CD8-positive, alpha-beta memory T cell (primary cell): Measurements from ENCODE around the gene SLC12A7. TPM values are rescaled to one million over a fixed set of nuclear protein-coding genes. Genes with fewer than 3 reads are reported as not detected.

ENCODE experiments used
- CTCF ChIA-PET: fragments of 350-600 bp; sonication (Branson Sonifier 250); formaldehyde crosslinking; loops from one replicate; lab custom pipeline; 2021; ENCODE audit warnings: antibody characterized with exemption; lab: Charles Lee
- POLR2A ChIA-PET: fragments of 350-600 bp; sonication (Branson Sonifier 250); formaldehyde crosslinking; loops from one replicate; lab custom pipeline; 2021; ENCODE audit warnings: antibody characterized with exemption; lab: Charles Lee
- DNase-seq, 5 donors: peaks; one replicate each; pipeline versions ENCODE4 v3.0.0 to v3.0.0-alpha.2; 2020 to 2022; ENCODE audit warnings: mixed read lengths in 1 of 5
- H3K27ac ChIP-seq: one replicate; pipeline ENCODE4 v1.7.0; 2013; ENCODE audit warnings: low read depth, mild to moderate bottlenecking, low read length, moderate library complexity
- H3K27me3 ChIP-seq: 2 replicates; pipeline ENCODE4 v1.7.0; 2013; ENCODE audit warnings: low read length, mild to moderate bottlenecking; ENCODE audit not compliant: insufficient read depth, poor library complexity, severe bottlenecking
- H3K36me3 ChIP-seq: 2 replicates; pipeline ENCODE4 v1.7.0; 2013; ENCODE audit warnings: mild to moderate bottlenecking, low read length, moderate library complexity; ENCODE audit not compliant: insufficient read depth
- H3K4me1 ChIP-seq: 2 replicates; pipeline ENCODE4 v1.7.0; 2013; ENCODE audit warnings: mild to moderate bottlenecking, low read length, moderate library complexity; ENCODE audit not compliant: insufficient read depth
- H3K4me3 ChIP-seq: 2 replicates; pipeline ENCODE4 v1.7.0; 2013; ENCODE audit warnings: mild to moderate bottlenecking, low read length
- H3K9me3 ChIP-seq: 2 replicates; pipeline ENCODE4 v1.7.0; 2013; ENCODE audit warnings: mild to moderate bottlenecking, low read length
- H3K27ac Mint-ChIP-seq, 8 donors: one replicate each; pipeline ENCODE4 v1.8.0; 2020 to 2021; ENCODE audit warnings: mixed read lengths in 8 of 8, mild to moderate bottlenecking in 6 of 8, inconsistent platforms in 3 of 8, moderate library complexity in 3 of 8
- H3K27me3 Mint-ChIP-seq, 2 donors: one replicate each; pipeline ENCODE4 v1.8.0; 2020 to 2021; ENCODE audit warnings: mixed read lengths in 2 of 2, mild to moderate bottlenecking in 1 of 2, moderate library complexity in 1 of 2
- H3K36me3 Mint-ChIP-seq, 3 donors: one replicate each; pipeline ENCODE4 v1.8.0; 2020 to 2021; ENCODE audit warnings: mixed read lengths in 3 of 3, inconsistent platforms in 1 of 3, mild to moderate bottlenecking in 1 of 3
- H3K4me1 Mint-ChIP-seq, 3 donors: one replicate each; pipeline ENCODE4 v1.8.0; 2020 to 2021; ENCODE audit warnings: mixed read lengths in 3 of 3, inconsistent platforms in 1 of 3, mild to moderate bottlenecking in 1 of 3
- H3K4me3 Mint-ChIP-seq, 7 donors: one replicate each; pipeline ENCODE4 v1.8.0; 2020 to 2021; ENCODE audit warnings: mixed read lengths in 7 of 7, mild to moderate bottlenecking in 6 of 7, moderate library complexity in 4 of 7, inconsistent platforms in 2 of 7
- H3K9me3 Mint-ChIP-seq, 5 donors: one replicate each; pipeline ENCODE4 v1.8.0; 2020 to 2022; ENCODE audit warnings: mixed read lengths in 5 of 5, mild to moderate bottlenecking in 3 of 5, moderate library complexity in 2 of 5, inconsistent platforms in 1 of 5
- polyA plus RNA-seq: library from polyadenylated mRNA; unstranded; fragments of 300-500 nt; fragmentation: Illumina TruSeq; gene quantifications from one replicate; pipeline ENCODE4 v1.2.3, GENCODE V29; 2021
- total RNA-seq, 2 experiments: library from RNA; stranded (reverse); gene quantifications; one replicate each; pipeline ENCODE4 v1.2.3, GENCODE V29; 2021

Gene SLC12A7
- total and polyA plus RNA-seq, 3 experiments from 2014 or later: 4.9 to 20.0 (median 6.6) TPM

GRCh38 chr5:1013238-1013947, 98.5 kb downstream of the SLC12A7 start:
- H3K36me3 Mint-ChIP-seq: no peaks in the 10 kb centered on the region
- POLR2A ChIA-PET: no interaction called here

GRCh38 chr5:1012900-1013237, 99.0 kb downstream of the SLC12A7 start:
- ChIA-PET CTCF (no interaction called here), POLR2A (no interaction called here)
- Mint-ChIP-seq H3K27me3 (peaks cover 17 to 29% of the 10 kb centered on the region in 2 donors), H3K4me3 (no peak overlapping the region), H3K36me3 (no peaks in the 10 kb centered on the region), H3K27ac (no peak overlapping the region), H3K4me1 (peaks cover 0 to 11% (median 1%) of the 10 kb centered on the region in 3 donors), H3K9me3 (no peaks in the 10 kb centered on the region)
- Histone ChIP-seq H3K27me3 (peaks cover 25% of the 10 kb centered on the region), H3K27ac (no peak overlapping the region), H3K4me3 (no peak overlapping the region), H3K9me3 (no peaks in the 10 kb centered on the region), H3K4me1 (peaks cover 6% of the 10 kb centered on the region), H3K36me3 (no peaks in the 10 kb centered on the region)
- peak in 1 of 5 donors; percentile 16 for DNase-seq

More at GRCh38 chr5:1013238-1013947, 98.5 kb downstream of the SLC12A7 start:
- Histone ChIP-seq H3K9me3 (no peaks in the 10 kb centered on the region), H3K4me3 (no peak overlapping the region), H3K27ac (no peak overlapping the region), H3K27me3 (peaks cover 21% of the 10 kb centered on the region), H3K36me3 (no peaks in the 10 kb centered on the region), H3K4me1 (peaks cover 6% of the 10 kb centered on the region)
- Mint-ChIP-seq H3K4me1 (peaks cover 0 to 8% (median 0%) of the 10 kb centered on the region in 3 donors), H3K27me3 (peaks cover 14 to 26% of the 10 kb centered on the region in 2 donors), H3K4me3 (no peak overlapping the region), H3K9me3 (no peaks in the 10 kb centered on the region), H3K27ac (no peak overlapping the region)
- DNase-seq: peak in 1 of 5 donors; percentile 43
- CTCF ChIA-PET: no interaction called here

GRCh38 chr5:1012313-1012841, 99.5 kb downstream of the SLC12A7 start:
- Histone ChIP-seq H3K4me3 (no peak overlapping the region), H3K9me3 (no peaks in the 10 kb centered on the region), H3K36me3 (no peaks in the 10 kb centered on the region), H3K27me3 (peaks cover 27% of the 10 kb centered on the region), H3K27ac (no peak overlapping the region), H3K4me1 (peaks cover 6% of the 10 kb centered on the region)
- Mint-ChIP-seq H3K4me1 (peaks cover 0 to 13% (median 2%) of the 10 kb centered on the region in 3 donors), H3K36me3 (no peaks in the 10 kb centered on the region), H3K27ac (no peak overlapping the region), H3K9me3 (no peaks in the 10 kb centered on the region), H3K27me3 (peaks cover 20 to 34% of the 10 kb centered on the region in 2 donors), H3K4me3 (no peak overlapping the region)
- ChIA-PET CTCF (no interaction called here), POLR2A (no interaction called here)
- peak in 1 of 5 donors; percentile 35 for DNase-seq

- peaks cover 0 to 13% (median 2%) of the 10 kb centered on the region in 3 donors for H3K4me1 Mint-ChIP-seq
- H3K4me1 ChIP-seq: peaks cover 6% of the 10 kb centered on the region
- no peaks in the 10 kb centered on the region for H3K36me3 Mint-ChIP-seq
- ChIA-PET CTCF (no interaction called here), POLR2A (no interaction called here)
- H3K4me3 ChIP-seq: no peak overlapping the region
- peaks cover 30% of the 10 kb centered on the region for H3K27me3 ChIP-seq
- H3K27me3 Mint-ChIP-seq: peaks cover 22 to 39% of the 10 kb centered on the region in 2 donors
- H3K27ac ChIP-seq: no peak overlapping the region
- H3K9me3 ChIP-seq: no peaks in the 10 kb centered on the region
- no peaks in the 10 kb centered on the region for H3K36me3 ChIP-seq
- no peak overlapping the region for H3K27ac Mint-ChIP-seq
- peak in 1 of 5 donors; percentile 36 for DNase-seq
- H3K4me3 Mint-ChIP-seq: no peak overlapping the region
- no peaks in the 10 kb centered on the region for H3K9me3 Mint-ChIP-seq
Measured at GRCh38 chr5:1011741-1012312, 100.0 kb downstream of the SLC12A7 start.

GRCh38 chr5:1011226-1011631, 100.6 kb downstream of the SLC12A7 start:
- Histone ChIP-seq H3K27me3 (peaks cover 35% of the 10 kb centered on the region), H3K4me1 (peaks cover 6% of the 10 kb centered on the region), H3K36me3 (no peaks in the 10 kb centered on the region), H3K27ac (no peak overlapping the region), H3K4me3 (no peak overlapping the region), H3K9me3 (no peaks in the 10 kb centered on the region)
- H3K4me3 Mint-ChIP-seq: peak overlapping the region in 4 of 7 donors; percentile 8 to 90 (median 39)
- ChIA-PET POLR2A (no interaction called here), CTCF (no interaction called here)
- H3K9me3 Mint-ChIP-seq: no peaks in the 10 kb centered on the region
- peak in 2 of 5 donors; percentile 48 to 49 for DNase-seq
- no peak overlapping the region for H3K27ac Mint-ChIP-seq
- H3K27me3 Mint-ChIP-seq: peaks cover 27 to 45% of the 10 kb centered on the region in 2 donors
- H3K4me1 Mint-ChIP-seq: peaks cover 0 to 13% (median 4%) of the 10 kb centered on the region in 3 donors
- no peaks in the 10 kb centered on the region for H3K36me3 Mint-ChIP-seq

- H3K4me3 Mint-ChIP-seq: peak overlapping the region in 6 of 7 donors; percentile 34 to 90 (median 44)
- Histone ChIP-seq H3K27me3 (peaks cover 41% of the 10 kb centered on the region), H3K36me3 (no peaks in the 10 kb centered on the region), H3K9me3 (no peaks in the 10 kb centered on the region), H3K4me3 (no peak overlapping the region), H3K27ac (no peak overlapping the region), H3K4me1 (peaks cover 8% of the 10 kb centered on the region)
- DNase-seq: peak in 1 of 5 donors; percentile 29
- H3K36me3 Mint-ChIP-seq: no peaks in the 10 kb centered on the region
- ChIA-PET POLR2A (no interaction called here), CTCF (no interaction called here)
- peaks cover 32 to 51% of the 10 kb centered on the region in 2 donors for H3K27me3 Mint-ChIP-seq
- no peak overlapping the region for H3K27ac Mint-ChIP-seq
- no peaks in the 10 kb centered on the region for H3K9me3 Mint-ChIP-seq
- peaks cover 4 to 17% (median 6%) of the 10 kb centered on the region in 3 donors for H3K4me1 Mint-ChIP-seq
Measured at GRCh38 chr5:1010641-1011046, 101.2 kb downstream of the SLC12A7 start.

- H3K9me3 ChIP-seq: no peaks in the 10 kb centered on the region
- DNase-seq: peak in 1 of 5 donors; percentile 26
- no peaks in the 10 kb centered on the region for H3K36me3 ChIP-seq
- CTCF ChIA-PET: no interaction called here
- peaks cover 4 to 20% (median 6%) of the 10 kb centered on the region in 3 donors for H3K4me1 Mint-ChIP-seq
- H3K27ac ChIP-seq: no peak overlapping the region
- H3K4me3 ChIP-seq: no peak overlapping the region
- H3K9me3 Mint-ChIP-seq: no peaks in the 10 kb centered on the region
- peaks cover 32 to 51% of the 10 kb centered on the region in 2 donors for H3K27me3 Mint-ChIP-seq
- peaks cover 43% of the 10 kb centered on the region for H3K27me3 ChIP-seq
- H3K36me3 Mint-ChIP-seq: no peaks in the 10 kb centered on the region
- peak overlapping the region in 6 of 7 donors; percentile 34 to 58 (median 44) for H3K4me3 Mint-ChIP-seq
- POLR2A ChIA-PET: no interaction called here
- H3K27ac Mint-ChIP-seq: no peak overlapping the region
- peaks cover 13% of the 10 kb centered on the region for H3K4me1 ChIP-seq
Measured at GRCh38 chr5:1010181-1010510, 101.7 kb downstream of the SLC12A7 start.
